ENCODE results near the gene KCNK1.

DNA sequence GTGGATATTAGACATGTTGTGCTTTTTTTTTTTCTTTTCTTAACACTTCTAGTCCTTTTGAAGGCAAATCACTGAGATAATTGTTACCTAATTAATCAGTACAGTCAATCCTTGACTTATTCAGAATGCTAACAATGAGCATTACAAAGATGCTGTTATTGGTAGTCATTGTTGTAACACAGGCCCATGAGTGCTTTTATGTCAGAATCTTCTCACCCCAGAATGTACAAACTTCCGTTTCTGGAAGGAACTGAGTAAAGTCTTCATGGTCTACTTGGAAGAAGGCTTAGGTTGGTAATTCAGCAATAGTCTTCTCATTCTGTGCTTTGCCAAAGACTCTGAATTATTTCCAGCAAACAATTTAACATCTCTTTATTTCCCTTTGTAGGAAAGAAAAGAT, 3.1 kb downstream of the KCNK1 start:
- TF ChIP-seq EZH2 (IDR thresholded peaks at IDR 0.05; ENCODE audit: low read length, missing control alignments): no peak
- TF ChIP-seq, protein P1, sequence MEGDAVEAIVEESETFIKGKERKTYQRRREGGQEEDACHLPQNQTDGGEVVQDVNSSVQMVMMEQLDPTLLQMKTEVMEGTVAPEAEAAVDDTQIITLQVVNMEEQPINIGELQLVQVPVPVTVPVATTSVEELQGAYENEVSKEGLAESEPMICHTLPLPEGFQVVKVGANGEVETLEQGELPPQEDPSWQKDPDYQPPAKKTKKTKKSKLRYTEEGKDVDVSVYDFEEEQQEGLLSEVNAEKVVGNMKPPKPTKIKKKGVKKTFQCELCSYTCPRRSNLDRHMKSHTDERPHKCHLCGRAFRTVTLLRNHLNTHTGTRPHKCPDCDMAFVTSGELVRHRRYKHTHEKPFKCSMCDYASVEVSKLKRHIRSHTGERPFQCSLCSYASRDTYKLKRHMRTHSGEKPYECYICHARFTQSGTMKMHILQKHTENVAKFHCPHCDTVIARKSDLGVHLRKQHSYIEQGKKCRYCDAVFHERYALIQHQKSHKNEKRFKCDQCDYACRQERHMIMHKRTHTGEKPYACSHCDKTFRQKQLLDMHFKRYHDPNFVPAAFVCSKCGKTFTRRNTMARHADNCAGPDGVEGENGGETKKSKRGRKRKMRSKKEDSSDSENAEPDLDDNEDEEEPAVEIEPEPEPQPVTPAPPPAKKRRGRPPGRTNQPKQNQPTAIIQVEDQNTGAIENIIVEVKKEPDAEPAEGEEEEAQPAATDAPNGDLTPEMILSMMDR (conservative IDR thresholded peaks at IDR 0.05 in 1 of 2, IDR thresholded peaks at IDR 0.05 in 1 of 2; ENCODE audit: low read depth in 1 of 2, low read length in 2 of 2): no peak

Measured in fibroblast of lung (primary cell).